ENCODE data around the gene TEX19. TPM values are rescaled to one million over a fixed set of nuclear protein-coding genes. Genes with fewer than 3 reads are reported as not detected.

TEX19 gene
- total RNA-seq, 1 donor = not detected

DNA sequence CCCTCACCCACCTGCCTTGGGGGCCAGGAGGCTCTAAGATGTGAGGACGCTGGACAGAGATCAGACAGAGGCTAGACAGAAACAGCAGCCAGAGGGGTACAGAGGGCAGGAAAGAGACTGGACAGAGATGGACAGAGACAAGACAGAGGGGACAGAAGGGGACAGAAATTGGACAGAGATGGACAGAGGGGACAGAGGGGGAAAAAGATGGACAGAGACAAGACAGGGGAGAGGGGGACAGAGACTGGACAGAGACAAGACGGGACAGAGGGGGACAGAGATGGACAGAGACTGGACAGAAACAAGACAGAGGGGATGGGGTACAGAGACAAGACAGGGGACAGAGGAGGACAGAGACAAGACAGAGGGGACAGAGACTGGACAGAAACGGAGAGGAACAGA lies 28.7 kb downstream of the TEX19 start:
- TF ChIP-seq, protein P1, sequence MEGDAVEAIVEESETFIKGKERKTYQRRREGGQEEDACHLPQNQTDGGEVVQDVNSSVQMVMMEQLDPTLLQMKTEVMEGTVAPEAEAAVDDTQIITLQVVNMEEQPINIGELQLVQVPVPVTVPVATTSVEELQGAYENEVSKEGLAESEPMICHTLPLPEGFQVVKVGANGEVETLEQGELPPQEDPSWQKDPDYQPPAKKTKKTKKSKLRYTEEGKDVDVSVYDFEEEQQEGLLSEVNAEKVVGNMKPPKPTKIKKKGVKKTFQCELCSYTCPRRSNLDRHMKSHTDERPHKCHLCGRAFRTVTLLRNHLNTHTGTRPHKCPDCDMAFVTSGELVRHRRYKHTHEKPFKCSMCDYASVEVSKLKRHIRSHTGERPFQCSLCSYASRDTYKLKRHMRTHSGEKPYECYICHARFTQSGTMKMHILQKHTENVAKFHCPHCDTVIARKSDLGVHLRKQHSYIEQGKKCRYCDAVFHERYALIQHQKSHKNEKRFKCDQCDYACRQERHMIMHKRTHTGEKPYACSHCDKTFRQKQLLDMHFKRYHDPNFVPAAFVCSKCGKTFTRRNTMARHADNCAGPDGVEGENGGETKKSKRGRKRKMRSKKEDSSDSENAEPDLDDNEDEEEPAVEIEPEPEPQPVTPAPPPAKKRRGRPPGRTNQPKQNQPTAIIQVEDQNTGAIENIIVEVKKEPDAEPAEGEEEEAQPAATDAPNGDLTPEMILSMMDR (IDR thresholded peaks at IDR 0.05; ENCODE audit: insufficient read depth, low read depth, low read length) = no peak
- no peak for DNase-seq (ENCODE audit: low read depth)
- H3K4me3 ChIP-seq (ENCODE audit: low read depth, low read length) = no peak overlapping the region

DNA sequence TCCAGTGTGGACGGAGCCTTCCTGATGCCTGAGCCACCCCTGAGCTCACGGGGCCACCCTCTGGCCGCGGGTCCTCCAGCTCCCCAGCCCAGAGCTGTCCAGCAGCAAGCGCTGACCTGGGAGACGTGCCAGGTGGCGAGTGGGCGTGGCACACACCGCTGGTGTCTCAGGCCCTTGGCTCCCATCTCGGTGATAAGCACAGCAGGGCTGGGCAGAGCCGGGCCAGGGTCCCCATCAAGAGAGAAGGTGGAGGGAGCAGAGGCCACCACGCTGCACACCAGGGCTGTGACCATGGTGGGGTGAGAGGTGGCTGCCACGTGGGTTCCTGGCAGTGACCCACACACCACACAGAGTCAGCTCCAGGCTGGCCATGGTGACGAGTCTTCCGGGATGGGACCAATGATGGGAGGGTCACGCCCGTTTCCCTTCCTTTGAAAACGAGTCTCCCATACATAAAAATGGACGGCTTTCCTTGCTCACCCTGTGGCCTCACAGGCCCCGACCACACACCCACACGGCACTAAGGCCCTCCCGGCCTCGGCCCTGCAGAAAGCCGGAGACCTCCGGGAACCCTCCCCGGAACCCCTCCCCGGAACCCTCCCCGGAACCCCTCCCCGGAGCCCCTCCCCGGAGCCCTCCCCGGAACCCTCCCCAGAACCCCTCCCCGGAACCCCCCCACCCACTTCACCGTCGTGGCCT lies 29.3 kb downstream of the TEX19 start:
- H3K4me3 ChIP-seq (ENCODE audit: low read depth, low read length) = no peak overlapping the region
- TF ChIP-seq, protein P1 (IDR thresholded peaks at IDR 0.05; ENCODE audit: insufficient read depth, low read depth, low read length) = no peak
- DNase-seq (ENCODE audit: low read depth) = no peak

DNA sequence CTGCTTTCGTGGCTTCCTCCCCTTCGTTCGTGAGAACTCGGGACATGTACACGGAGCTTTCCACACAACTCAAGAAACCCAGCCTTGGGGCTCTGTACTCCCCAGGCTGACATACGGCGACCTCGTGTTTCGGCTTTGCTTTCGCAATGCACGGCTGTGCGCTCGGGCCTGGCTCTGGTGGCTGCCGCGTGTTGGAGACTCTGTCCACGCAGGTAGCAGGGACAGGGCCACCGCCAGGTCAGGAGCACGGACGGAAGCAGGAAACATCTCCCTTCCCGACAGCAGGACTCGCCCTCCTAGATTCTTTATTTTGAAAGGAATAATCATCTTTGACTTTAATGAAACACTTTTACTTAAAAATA lies 29.9 kb downstream of the TEX19 start:
- TF ChIP-seq, protein P1 (IDR thresholded peaks at IDR 0.05; ENCODE audit: insufficient read depth, low read depth, low read length) = no peak
- no peak for DNase-seq (ENCODE audit: low read depth)
- H3K4me3 ChIP-seq (ENCODE audit: low read depth, low read length) = no peak overlapping the region

DNA sequence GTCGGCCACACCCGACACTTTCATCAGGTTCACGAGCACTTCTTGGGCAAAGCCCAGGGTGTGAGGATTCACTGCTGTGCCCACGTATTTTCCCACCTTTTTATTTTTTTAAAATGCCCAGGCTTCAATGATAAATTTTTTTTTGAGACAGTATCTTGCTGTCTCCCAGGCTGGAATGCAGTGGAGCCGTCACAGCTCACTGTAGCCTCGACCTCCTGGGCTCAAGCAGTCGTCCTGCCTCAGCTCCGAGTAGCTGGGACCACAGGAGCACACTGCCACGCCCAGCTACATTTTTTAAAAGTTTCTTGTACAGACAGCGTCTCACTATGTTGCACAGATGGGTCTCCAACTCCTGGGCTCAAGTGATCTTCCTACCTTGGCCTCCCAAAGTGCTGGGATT lies 30.3 kb downstream of the TEX19 start:
- TF ChIP-seq, protein P1 (IDR thresholded peaks at IDR 0.05; ENCODE audit: insufficient read depth, low read depth, low read length) = no peak
- H3K4me3 ChIP-seq (ENCODE audit: low read depth, low read length) = no peak overlapping the region
- no peak for DNase-seq (ENCODE audit: low read depth)

DNA sequence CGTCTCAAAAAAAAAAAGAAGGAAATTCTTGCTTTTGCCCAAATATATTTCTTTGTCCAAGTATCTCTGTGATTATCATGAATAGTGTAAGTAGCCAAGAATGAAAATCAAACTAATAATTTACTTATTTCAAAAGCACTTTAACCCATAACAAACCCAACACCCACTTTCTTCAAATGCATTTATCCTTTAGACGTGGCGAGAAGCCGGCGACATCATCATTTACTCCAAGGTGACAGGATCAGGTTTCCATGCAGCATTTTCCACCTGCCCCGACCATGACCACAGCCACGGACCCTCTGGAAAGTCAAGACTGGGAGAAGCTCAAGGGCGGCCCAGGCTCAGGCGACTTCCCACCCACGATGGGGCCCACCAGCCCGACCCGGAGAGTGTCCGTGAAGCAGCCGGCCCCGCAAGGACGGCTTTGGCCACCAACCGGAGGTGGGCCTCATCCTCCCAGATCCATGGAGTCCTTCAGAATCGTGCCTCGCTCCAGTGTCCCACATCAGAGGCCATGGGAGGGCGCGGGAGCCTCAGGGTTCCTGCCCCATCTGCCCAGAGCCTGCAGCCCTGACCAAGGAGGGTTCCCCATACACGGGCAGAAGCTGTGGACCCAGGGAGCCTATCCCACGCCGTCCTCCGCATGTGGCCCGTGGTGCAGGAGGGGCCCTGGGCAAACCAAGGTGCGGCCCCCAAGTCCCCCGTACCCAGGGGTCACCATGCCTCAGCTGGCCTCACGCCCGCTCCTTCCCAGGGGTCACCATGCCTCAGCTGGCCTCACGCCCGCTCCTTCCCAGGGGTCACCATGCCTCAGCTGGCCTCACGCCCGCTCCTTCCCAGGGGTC lies 31.2 kb downstream of the TEX19 start:
- no peak for DNase-seq (ENCODE audit: low read depth)
- TF ChIP-seq, protein P1 (IDR thresholded peaks at IDR 0.05; ENCODE audit: insufficient read depth, low read depth, low read length) = no peak

DNA sequence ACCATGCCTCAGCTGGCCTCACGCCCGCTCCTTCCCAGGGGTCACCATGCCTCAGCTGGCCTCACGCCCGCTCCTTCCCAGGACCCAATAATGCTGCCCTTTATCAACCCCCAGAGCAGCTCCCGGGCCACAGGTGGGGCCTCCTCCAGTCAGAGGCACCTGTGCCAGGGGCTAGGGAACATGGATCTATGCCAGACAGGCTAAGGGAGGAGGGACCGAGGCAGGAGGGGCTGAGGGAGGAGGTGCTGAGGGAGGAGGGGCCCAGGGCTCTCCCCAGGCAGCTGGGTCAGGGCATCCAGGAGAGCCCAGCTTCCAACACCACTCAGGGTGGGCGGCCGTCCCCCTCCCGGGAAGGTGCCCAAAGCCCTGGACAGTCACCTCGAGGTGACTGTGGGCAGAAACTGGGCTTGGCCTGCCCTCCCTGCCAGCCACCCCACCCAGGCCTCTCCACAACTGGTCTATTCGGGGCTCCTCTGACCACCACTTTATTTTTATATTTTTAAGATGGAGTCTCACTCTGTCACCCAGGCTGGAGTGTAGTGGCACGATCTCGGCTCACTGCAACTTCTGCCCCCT lies 31.9 kb downstream of the TEX19 start:
- TF ChIP-seq, protein P1 (IDR thresholded peaks at IDR 0.05; ENCODE audit: insufficient read depth, low read depth, low read length) = no peak
- H3K4me3 ChIP-seq (ENCODE audit: low read depth, low read length) = no peak overlapping the region
- DNase-seq (ENCODE audit: low read depth) = no peak

More for the DNA sequence above, 31.2 kb downstream of the TEX19 start:
- H3K4me3 ChIP-seq (ENCODE audit: low read depth, low read length) = no peak overlapping the region
